K562 (cell line): ENCODE results near the gene ADPRH. TPM values are rescaled to one million over a fixed set of nuclear protein-coding genes. Genes with fewer than 3 reads are reported as not detected.

Experiments
- ADNP ChIP-seq: fragments of 200-800 bp; sonication (Bioruptor generic); IDR thresholded peaks from 2 replicates; pipeline ENCODE4 v1.6.1; 2016; ENCODE audit warnings: missing genetic modification characterization, missing compliant biosample characterization
- GTF2E2 ChIP-seq: fragments of 200-800 bp; sonication (Bioruptor generic); IDR thresholded peaks from 2 replicates; pipeline ENCODE4 v1.6.1; 2016; ENCODE audit warnings: missing genetic modification characterization, missing compliant biosample characterization
- JUND ChIP-seq, 2 experiments: IDR thresholded peaks; 2 replicates in 1 of 2; 3 replicates in 1 of 2; pipeline ENCODE4 v1.6.1; 2011; ENCODE audit warnings: borderline replicate concordance in 2 of 2, low read depth in 2 of 2, low read length in 2 of 2, improper control_type of control experiment in 1 of 2, missing biosample characterization in 1 of 2, missing genetic modification characterization in 1 of 2, missing genetic modification reagents in 1 of 2
- KLF6 ChIP-seq: fragments of 250-450 bp; sonication (Bioruptor Pico); IDR thresholded peaks from 2 replicates; pipeline ENCODE4 v1.4.0; 2020; ENCODE audit warnings: mild to moderate bottlenecking, moderate library complexity, borderline replicate concordance
- SMAD4 ChIP-seq: fragments of 250-450 bp; sonication (Bioruptor Pico); conservative IDR thresholded peaks from 2 replicates; pipeline ENCODE4 v1.8.0; 2021; ENCODE audit warnings: inconsistent platforms, mild to moderate bottlenecking, moderate library complexity
- SMARCE1 ChIP-seq: fragments of 450-650 bp; IDR thresholded peaks from 2 replicates; pipeline ENCODE4 v1.7.1; 2016; ENCODE audit warnings: mild to moderate bottlenecking
- TCF3 ChIP-seq: sonication (generic); formaldehyde crosslinking; IDR thresholded peaks from 2 replicates; pipeline ENCODE4 v1.4.0; 2020; ENCODE audit warnings: mild to moderate bottlenecking, missing genetic modification reagents
- TEAD4 ChIP-seq, 2 experiments: sonication (generic) in 1 of 2; formaldehyde crosslinking in 1 of 2; IDR thresholded peaks; 2 replicates each; pipeline versions ENCODE4 v1.6.1 to v1.8.0; 2012 to 2022; ENCODE audit warnings: borderline replicate concordance in 1 of 2, inconsistent platforms in 1 of 2, low read length in 1 of 2, mild to moderate bottlenecking in 1 of 2, missing genetic modification reagents in 1 of 2
- U2AF2 ChIP-seq: fragments of 200-400 bp; formaldehyde crosslinking; optimal IDR thresholded peaks from 2 replicates; pipeline ENCODE3; 2017; ENCODE audit warnings: low read depth, mild to moderate bottlenecking, low read length
- polyA plus RNA-seq, 8 experiments: library from polyadenylated mRNA; depleted of rRNA in 4 of 8; stranded (reverse) in 5 of 8; unstranded in 3 of 8; fragments of >200 nt; fragmentation: Nextera tagmentation in 2 of 8; fragmentation: Illumina TruSeq in 1 of 8; extraction: Ambion mirVana in 2 of 8; extraction: Trizol in 1 of 8; gene quantifications; 2 replicates each; pipeline versions ENCODE4 v1.2.1 to v1.2.3, GENCODE V29; 2011 to 2014; ENCODE audit warnings: inconsistent platforms in 1 of 8, missing spikeins in 1 of 8
- total RNA-seq, 7 experiments: library from RNA; depleted of rRNA in 6 of 7; stranded (reverse); fragments of >200 nt in 6 of 7; fragmentation: Illumina TruSeq in 2 of 7; extraction: Trizol in 2 of 7; gene quantifications; 2 replicates each; pipeline versions ENCODE4 v1.2.1 to v1.2.3, GENCODE V29; 2011 to 2021; ENCODE audit warnings: low replicate concordance in 1 of 7
- TF ChIP-seq, protein P1 (sequence below): fragments of 450-650 bp; IDR thresholded peaks from 2 replicates; pipeline ENCODE4 v1.6.1; 2017; ENCODE audit warnings: antibody characterized with exemption, mild to moderate bottlenecking
- TF ChIP-seq, protein P2 (sequence below): fragments of 450-650 bp; IDR thresholded peaks from 2 replicates; pipeline ENCODE4 v1.6.1; 2016; ENCODE audit warnings: low read depth

Gene ADPRH
- total and polyA plus RNA-seq, 9 of the 15 experiments (the other 6 are each of a cell fraction or from before 2014, with no cell fraction given), result 0.01 to 1.4 (median 0.65) TPM

DNA sequence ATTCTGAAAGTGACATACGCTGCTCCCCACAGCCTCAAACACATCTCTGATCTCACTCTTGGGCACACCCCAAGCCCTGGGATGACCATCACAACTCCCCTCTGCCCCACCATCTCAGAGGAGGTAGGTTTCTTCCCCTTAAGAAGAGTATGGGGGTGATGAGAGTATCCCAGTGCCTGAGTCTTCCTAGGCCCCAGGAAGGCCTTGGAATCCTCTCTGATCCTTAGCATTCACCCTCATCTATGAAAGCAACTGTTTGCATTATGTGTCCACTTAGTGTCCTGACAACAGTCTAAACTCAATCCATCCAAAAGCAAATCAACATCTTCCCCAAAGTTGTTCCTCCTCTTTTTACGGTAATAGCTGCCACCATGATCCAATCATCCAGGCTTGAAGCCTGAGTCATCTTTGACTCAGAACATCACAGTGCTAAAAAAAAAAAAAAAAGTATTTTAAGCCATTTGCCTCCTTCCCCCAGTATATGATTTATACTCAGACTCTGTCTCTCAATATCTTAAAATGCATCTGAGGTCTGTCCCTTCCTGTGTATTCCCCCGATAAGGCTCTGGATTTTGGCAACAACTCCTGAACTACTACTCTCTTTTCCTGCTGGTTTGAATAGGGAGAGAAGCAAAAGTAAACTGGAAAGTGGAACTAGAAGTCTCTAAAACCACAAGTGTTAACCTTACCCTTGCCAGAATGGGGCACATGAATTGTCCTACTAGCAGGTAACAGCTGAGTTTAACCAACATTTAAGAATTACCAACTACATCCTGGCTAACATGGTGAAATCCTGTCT lies 58.6 kb downstream of the ADPRH start (continued):
- TF ChIP-seq, protein P1, sequence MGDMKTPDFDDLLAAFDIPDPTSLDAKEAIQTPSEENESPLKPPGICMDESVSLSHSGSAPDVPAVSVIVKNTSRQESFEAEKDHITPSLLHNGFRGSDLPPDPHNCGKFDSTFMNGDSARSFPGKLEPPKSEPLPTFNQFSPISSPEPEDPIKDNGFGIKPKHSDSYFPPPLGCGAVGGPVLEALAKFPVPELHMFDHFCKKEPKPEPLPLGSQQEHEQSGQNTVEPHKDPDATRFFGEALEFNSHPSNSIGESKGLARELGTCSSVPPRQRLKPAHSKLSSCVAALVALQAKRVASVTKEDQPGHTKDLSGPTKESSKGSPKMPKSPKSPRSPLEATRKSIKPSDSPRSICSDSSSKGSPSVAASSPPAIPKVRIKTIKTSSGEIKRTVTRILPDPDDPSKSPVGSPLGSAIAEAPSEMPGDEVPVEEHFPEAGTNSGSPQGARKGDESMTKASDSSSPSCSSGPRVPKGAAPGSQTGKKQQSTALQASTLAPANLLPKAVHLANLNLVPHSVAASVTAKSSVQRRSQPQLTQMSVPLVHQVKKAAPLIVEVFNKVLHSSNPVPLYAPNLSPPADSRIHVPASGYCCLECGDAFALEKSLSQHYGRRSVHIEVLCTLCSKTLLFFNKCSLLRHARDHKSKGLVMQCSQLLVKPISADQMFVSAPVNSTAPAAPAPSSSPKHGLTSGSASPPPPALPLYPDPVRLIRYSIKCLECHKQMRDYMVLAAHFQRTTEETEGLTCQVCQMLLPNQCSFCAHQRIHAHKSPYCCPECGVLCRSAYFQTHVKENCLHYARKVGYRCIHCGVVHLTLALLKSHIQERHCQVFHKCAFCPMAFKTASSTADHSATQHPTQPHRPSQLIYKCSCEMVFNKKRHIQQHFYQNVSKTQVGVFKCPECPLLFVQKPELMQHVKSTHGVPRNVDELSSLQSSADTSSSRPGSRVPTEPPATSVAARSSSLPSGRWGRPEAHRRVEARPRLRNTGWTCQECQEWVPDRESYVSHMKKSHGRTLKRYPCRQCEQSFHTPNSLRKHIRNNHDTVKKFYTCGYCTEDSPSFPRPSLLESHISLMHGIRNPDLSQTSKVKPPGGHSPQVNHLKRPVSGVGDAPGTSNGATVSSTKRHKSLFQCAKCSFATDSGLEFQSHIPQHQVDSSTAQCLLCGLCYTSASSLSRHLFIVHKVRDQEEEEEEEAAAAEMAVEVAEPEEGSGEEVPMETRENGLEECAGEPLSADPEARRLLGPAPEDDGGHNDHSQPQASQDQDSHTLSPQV, result peak; percentile 60; the same call in 1 of the 2 replicates
- TF ChIP-seq, protein P2, sequence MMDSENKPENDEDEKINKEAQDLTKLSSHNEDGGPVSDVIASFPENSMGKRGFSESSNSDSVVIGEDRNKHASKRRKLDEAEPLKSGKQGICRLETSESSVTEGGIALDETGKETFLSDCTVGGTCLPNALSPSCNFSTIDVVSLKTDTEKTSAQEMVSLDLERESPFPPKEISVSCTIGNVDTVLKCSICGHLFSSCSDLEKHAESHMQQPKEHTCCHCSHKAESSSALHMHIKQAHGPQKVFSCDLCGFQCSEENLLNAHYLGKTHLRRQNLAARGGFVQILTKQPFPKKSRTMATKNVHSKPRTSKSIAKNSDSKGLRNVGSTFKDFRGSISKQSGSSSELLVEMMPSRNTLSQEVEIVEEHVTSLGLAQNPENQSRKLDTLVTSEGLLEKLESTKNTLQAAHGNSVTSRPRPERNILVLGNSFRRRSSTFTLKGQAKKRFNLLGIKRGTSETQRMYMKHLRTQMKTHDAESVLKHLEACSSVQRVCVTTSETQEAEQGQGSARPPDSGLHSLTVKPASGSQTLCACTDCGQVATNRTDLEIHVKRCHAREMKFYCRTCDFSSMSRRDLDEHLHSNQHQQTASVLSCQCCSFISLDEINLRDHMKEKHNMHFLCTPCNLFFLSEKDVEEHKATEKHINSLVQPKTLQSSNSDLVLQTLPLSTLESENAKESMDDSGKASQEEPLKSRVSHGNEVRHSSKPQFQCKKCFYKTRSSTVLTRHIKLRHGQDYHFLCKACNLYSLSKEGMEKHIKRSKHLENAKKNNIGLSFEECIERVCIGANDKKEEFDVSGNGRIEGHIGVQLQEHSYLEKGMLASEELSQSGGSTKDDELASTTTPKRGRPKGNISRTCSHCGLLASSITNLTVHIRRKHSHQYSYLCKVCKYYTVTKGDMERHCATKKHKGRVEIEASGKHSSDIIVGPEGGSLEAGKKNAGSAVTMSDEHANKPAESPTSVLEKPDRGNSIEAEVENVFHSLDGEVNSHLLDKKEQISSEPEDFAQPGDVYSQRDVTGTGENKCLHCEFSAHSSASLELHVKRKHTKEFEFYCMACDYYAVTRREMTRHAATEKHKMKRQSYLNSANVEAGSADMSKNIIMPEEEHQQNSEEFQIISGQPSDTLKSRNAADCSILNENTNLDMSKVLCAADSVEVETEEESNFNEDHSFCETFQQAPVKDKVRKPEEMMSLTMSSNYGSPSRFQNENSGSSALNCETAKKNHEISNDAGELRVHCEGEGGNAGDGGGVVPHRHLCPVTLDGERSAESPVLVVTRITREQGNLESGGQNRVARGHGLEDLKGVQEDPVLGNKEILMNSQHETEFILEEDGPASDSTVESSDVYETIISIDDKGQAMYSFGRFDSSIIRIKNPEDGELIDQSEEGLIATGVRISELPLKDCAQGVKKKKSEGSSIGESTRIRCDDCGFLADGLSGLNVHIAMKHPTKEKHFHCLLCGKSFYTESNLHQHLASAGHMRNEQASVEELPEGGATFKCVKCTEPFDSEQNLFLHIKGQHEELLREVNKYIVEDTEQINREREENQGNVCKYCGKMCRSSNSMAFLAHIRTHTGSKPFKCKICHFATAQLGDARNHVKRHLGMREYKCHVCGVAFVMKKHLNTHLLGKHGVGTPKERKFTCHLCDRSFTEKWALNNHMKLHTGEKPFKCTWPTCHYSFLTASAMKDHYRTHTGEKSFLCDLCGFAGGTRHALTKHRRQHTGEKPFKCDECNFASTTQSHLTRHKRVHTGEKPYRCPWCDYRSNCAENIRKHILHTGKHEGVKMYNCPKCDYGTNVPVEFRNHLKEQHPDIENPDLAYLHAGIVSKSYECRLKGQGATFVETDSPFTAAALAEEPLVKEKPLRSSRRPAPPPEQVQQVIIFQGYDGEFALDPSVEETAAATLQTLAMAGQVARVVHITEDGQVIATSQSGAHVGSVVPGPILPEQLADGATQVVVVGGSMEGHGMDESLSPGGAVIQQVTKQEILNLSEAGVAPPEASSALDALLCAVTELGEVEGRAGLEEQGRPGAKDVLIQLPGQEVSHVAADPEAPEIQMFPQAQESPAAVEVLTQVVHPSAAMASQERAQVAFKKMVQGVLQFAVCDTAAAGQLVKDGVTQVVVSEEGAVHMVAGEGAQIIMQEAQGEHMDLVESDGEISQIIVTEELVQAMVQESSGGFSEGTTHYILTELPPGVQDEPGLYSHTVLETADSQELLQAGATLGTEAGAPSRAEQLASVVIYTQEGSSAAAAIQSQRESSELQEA, result no peak
- TF ChIP-seq GTF2E2 (tag) (peak; percentile 84), TCF3 (CRISPR knock-in tag) (peak; percentile 39; the same call in 1 of the 2 replicates), JUND (IDR thresholded peaks at IDR 0.05; ENCODE audit: borderline replicate concordance, low read depth, low read length) (peak; percentile 78), JUND (tag; IDR thresholded peaks at IDR 0.05; ENCODE audit: borderline replicate concordance, low read depth, low read length) (peak; percentile 86; the same call in 2 of the 3 replicates), KLF6 (0 out of 2 replicates have a peak, but pooled peaks have one; percentile 34), TEAD4 (IDR thresholded peaks at IDR 0.05; ENCODE audit: low read length) (peak; percentile 44; the same call in 1 of the 2 replicates), TEAD4 (CRISPR knock-in tag; IDR thresholded peaks at IDR 0.05; ENCODE audit: borderline replicate concordance) (no peak), SMARCE1 (peak; percentile 62; the same call in 1 of the 2 replicates), U2AF2 (no peak), SMAD4 (CRISPR knock-in tag) (0 out of 2 replicates have a peak, but pooled peaks have one; percentile 14), ADNP (no peak)
